Coronary artery (tissue), 2 donors: ENCODE measurements around the gene FUT4.

Experiments used
- DNase-seq: peaks from one replicate; pipeline ENCODE4 v3.0.0-alpha.2; 2017; ENCODE audit warnings: low spot score
- H3K27ac ChIP-seq, 2 donors: fragments of 200-600 bp; sonication (generic); one replicate each; pipeline ENCODE4 v1.5.1; 2016 to 2019
- H3K4me3 ChIP-seq: fragments of 200-600 bp; sonication (generic); 2 replicates; pipeline ENCODE4 v1.5.1; 2016; ENCODE audit warnings: mild to moderate bottlenecking, moderate library complexity
- CTCF ChIP-seq: fragments of 200-600 bp; sonication (generic); IDR thresholded peaks from one replicate; pipeline ENCODE4 v1.5.1; 2019; ENCODE audit warnings: antibody characterized with exemption

The FUT4 gene

GRCh38 chr11:94558468-94558867, 14.7 kb downstream of the FUT4 start:
- Histone ChIP-seq H3K4me3 (no peak overlapping the region), H3K27ac (no peak overlapping the region)
- no peak for TF ChIP-seq CTCF
- DNase-seq, result no peak

GRCh38 chr11:94558932-94559331, 15.2 kb downstream of the FUT4 start:
- no peak for DNase-seq
- TF ChIP-seq CTCF, result no peak
- no peak overlapping the region for H3K4me3 ChIP-seq
- no peak overlapping the region for H3K27ac ChIP-seq

GRCh38 chr11:94559361-94559760, 15.6 kb downstream of the FUT4 start:
- TF ChIP-seq CTCF, result no peak
- no peak for DNase-seq
- H3K4me3 ChIP-seq, result no peak overlapping the region
- no peak overlapping the region for H3K27ac ChIP-seq

- Histone ChIP-seq H3K27ac (no peak overlapping the region), H3K4me3 (no peak overlapping the region)
- no peak for DNase-seq
- no peak for TF ChIP-seq CTCF
Observed at GRCh38 chr11:94560834-94561233, 17.1 kb downstream of the FUT4 start.

GRCh38 chr11:94563176-94563847, 19.6 kb downstream of the FUT4 start:
- Histone ChIP-seq H3K27ac (no peak overlapping the region), H3K4me3 (no peak overlapping the region)
- TF ChIP-seq CTCF, result no peak
- DNase-seq, result no peak

GRCh38 chr11:94563848-94564467, 20.2 kb downstream of the FUT4 start:
- Histone ChIP-seq H3K4me3 (no peak overlapping the region), H3K27ac (no peak overlapping the region)
- no peak for TF ChIP-seq CTCF
- DNase-seq, result no peak

GRCh38 chr11:94567181-94567670, 23.5 kb downstream of the FUT4 start, which contains the start of gene PIWIL4:
Gene PIWIL4, plus strand, starts transcription at chr11:94567368. Its CDS starts 151 bp downstream, at chr11:94567519.
- H3K4me3 ChIP-seq, result no peak within 1 kb of the TSS
- no peak for TF ChIP-seq CTCF
- no peak for DNase-seq

More at GRCh38 chr11:94567181-94567670, 23.5 kb downstream of the FUT4 start, which contains the start of gene PIWIL4:
- H3K27ac ChIP-seq, result no peak within 1 kb of the TSS
